GM12801 (cell line): Measurements from ENCODE around the gene PLCB4.

Source experiments
- CTCF ChIP-seq: IDR thresholded peaks from one replicate; pipeline ENCODE4 v1.5.1; 2011; ENCODE audit warnings: control low read depth; ENCODE audit not compliant: insufficient read length; ENCODE audit errors: extremely low read depth

The PLCB4 gene

DNA sequence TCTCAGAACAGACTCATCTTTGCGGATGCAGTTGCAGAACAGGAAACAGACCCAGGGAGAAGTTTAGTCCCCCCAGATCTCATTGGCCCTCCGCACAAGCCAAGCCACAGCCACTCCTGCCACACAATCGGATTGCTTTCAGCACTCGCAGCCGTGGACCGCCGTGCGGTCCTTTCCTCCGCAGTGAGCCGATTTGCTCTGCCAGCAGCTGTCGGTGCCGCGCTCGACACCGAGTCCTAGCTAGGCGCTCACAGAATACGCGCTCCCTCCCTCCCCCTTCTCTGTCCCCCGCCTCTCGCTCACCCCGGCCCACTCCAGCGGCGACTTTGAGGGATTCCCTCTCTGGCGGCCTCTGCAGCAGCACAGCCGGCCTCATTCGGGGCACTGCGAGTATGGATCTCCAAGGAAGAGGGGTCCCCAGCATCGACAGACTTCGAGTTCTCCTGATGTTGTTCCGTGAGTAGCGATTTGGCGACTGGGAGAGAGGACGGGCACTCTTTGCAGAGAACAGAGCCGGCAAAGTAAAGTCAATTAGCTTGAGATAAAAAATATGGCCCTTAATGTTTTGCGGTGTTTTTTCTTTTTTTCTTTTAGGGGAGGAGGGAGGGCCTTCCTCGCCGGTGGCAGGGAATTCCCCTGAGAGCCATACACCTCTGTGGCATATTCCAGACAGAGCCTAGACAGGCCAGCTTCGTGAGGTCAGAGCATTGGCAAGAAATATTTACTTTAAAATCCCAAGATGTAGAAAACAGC, 445.8 kb downstream of the PLCB4 start, which contains the start of gene LAMP5:
TSS of gene LAMP5 (plus strand) at position 130 of the 753 bp plus-strand sequence. CDS start at position 393, 263 bp downstream.
- TF ChIP-seq CTCF: no peak

DNA sequence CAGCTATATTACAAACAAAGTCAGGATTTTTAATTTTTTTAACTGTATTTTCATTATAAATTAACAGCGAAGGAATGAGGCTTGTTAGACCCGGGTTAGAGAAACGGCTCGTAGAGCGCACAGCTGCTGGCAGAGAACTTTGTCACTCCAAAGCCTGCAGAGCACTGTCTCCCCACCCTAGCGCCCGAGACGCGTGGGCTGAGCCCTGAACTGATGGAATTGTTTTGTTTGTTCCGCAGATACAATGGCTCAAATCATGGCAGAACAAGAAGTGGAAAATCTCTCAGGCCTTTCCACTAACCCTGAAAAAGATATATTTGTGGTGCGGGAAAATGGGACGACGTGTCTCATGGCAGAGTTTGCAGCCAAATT, 446.3 kb downstream of the PLCB4 start:
- TF ChIP-seq CTCF: no peak

DNA sequence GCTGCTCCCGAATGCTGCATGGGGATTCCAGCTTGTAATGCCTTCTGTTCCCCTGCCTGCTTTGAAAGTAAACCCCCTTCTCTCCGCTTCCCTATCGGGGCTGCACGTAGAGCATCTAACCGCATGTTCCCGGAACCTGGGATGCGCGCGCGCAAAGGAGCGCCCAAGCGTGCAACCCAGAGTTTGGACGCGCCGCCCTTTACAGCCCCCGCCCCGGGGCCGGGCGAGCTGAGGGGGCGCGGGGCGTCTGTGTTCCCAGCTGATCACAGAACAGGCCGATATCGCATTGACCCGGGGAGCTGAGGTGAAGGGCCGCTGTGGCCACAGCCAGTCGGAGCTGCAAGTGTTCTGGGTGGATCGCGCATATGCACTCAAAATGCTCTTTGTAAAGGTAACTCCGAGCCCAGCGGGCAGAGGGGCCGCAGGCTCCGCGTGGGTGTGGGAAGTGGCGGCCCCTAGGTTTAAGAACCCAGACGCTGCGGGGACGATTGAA, 446.9 kb downstream of the PLCB4 start:
- no peak for TF ChIP-seq CTCF

DNA sequence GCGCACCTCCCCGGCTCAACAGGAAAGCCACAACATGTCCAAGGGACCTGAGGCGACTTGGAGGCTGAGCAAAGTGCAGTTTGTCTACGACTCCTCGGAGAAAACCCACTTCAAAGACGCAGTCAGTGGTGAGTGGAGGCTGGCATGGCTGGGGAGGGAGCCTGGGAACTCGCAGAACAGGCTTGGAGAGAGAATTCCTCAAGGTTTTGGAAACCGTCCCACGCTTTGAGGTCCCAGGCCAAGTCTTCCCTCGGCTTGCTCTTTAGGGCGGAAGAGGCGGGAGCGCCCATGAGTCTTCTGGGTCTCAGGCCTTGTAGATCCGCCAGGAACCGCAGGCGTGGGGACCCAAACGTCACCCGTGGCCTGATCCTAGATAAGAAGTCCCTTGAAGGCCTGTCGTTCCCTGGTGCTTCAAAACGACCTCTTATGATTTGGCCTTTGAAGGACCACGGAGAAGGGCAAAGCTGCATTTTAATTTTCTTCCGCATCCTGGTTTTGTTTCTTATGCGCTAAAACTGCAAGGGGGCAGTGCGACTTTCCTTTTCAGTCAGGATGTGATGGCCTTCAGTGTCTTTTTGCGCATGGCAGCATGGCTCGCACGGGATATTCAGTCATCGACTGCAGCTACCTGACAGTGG, 447.5 kb downstream of the PLCB4 start:
- TF ChIP-seq CTCF: no peak

DNA sequence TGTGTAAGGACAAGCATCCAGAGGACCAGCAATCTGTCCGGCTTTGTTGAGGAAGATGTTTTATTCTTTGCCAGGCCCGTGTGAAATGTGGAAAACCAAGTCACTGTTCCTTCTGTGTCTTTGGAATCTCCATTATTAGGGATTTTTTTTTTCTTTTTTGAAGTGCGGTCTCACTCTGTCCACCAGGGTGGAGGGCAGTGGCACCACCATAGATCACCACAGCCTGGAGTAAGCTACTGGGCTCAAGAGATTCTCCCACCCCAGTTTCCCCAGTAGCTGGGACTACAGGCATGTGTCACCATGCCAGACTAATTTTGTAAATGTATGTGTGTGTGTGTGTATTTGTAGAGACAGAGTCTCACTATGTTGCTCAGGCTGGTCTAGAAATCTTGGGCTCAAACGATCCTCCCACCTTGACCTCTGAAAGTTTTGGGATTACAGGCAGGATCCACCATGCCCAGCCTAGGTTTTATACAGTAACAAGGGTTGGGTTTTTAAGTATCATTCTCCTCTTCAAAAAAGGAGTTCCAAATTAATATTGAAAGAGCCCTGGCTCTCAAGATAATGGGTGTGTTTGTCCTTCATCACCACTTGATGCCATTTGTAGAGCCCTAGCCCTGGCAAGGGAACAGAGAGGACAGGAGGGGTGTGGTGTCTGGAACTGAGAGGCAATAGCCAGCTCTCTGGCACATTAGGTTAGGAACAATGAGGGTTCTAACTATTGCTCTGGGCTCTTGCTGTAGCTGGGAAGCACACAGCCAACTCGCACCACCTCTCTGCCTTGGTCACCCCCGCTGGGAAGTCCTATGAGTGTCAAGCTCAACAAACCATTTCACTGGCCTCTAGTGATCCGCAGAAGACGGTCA, 448.6 kb downstream of the PLCB4 start:
- no peak for TF ChIP-seq CTCF

- TF ChIP-seq CTCF: no peak
These were observed 449.8 kb downstream of the PLCB4 start for GRCh38 chr20:9518576-9519175.

DNA sequence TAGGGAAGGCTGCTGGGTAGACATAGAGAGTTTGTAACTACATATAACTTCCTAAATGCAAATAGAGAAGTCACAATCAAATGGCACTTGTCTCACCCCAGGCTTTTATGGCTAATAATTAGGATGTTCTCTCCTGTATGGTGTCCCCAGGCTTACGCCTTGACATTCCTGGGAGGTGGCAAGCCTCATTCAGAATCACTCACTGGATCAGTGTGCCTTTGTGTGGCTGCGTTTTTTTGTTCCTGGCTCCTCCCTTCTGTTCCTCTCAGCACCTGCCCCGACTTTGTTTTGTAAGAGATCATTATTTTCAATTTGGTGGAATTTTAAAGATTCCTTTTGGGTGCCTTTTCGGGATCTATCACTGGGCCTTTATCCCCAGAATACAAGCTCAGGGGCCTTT, 451.2 kb downstream of the PLCB4 start:
- TF ChIP-seq CTCF: no peak
